KMS-11 (cell line): ENCODE data around the gene KHDC4.

Experiments used
- H2AFZ ChIP-seq: fragments of 200-600 bp; sonication (generic); 2 replicates; pipeline ENCODE4 v1.6.1; 2016; ENCODE audit warnings: antibody characterized with exemption, mixed run types, low read depth
- H3K27ac ChIP-seq: fragments of 200-600 bp; sonication (generic); 2 replicates; pipeline ENCODE4 v1.6.1; 2016; ENCODE audit warnings: mild to moderate bottlenecking, mixed run types
- H3K27me3 ChIP-seq: fragments of 200-600 bp; sonication (generic); 2 replicates; pipeline ENCODE4 v1.6.1; 2017; ENCODE audit warnings: mild to moderate bottlenecking, low read depth, mixed run types, moderate library complexity; ENCODE audit not compliant: insufficient read depth
- H3K36me3 ChIP-seq: fragments of 200-600 bp; sonication (generic); 2 replicates; pipeline ENCODE4 v1.6.1; 2017; ENCODE audit warnings: mild to moderate bottlenecking, mixed run types; ENCODE audit not compliant: insufficient read depth
- H3K4me1 ChIP-seq: fragments of 200-600 bp; sonication (generic); 2 replicates; pipeline ENCODE4 v1.6.1; 2016; ENCODE audit warnings: mild to moderate bottlenecking, low read depth, mixed run types; ENCODE audit not compliant: poor library complexity, severe bottlenecking
- H3K4me2 ChIP-seq: fragments of 200-600 bp; sonication (generic); 2 replicates; pipeline ENCODE4 v1.7.0; 2016; ENCODE audit warnings: mild to moderate bottlenecking, mixed run types
- H3K4me3 ChIP-seq: fragments of 200-600 bp; sonication (generic); IDR thresholded peaks from 2 replicates; pipeline ENCODE4 v1.6.1; 2017; ENCODE audit warnings: low read depth, low read length, mixed read lengths; ENCODE audit not compliant: insufficient read depth
- H3K79me2 ChIP-seq: fragments of 200-600 bp; sonication (generic); 2 replicates; pipeline ENCODE4 v1.6.1; 2016; ENCODE audit warnings: low read depth, mixed run types; ENCODE audit not compliant: insufficient read depth
- H3K9ac ChIP-seq: fragments of 200-600 bp; sonication (generic); 2 replicates; pipeline ENCODE4 v1.6.1; 2016; ENCODE audit warnings: mild to moderate bottlenecking, mixed run types
- H4K20me1 ChIP-seq: fragments of 200-600 bp; sonication (generic); 2 replicates; pipeline ENCODE4 v1.6.1; 2016; ENCODE audit warnings: mild to moderate bottlenecking, mixed run types; ENCODE audit not compliant: insufficient read depth
- CTCF ChIP-seq: fragments of 200-600 bp; sonication (generic); conservative IDR thresholded peaks from 2 replicates; pipeline ENCODE4 v1.6.1; 2017; ENCODE audit warnings: low read depth, mild to moderate bottlenecking, antibody characterized with exemption, low read length, moderate library complexity, mixed read lengths

KHDC4 gene

DNA sequence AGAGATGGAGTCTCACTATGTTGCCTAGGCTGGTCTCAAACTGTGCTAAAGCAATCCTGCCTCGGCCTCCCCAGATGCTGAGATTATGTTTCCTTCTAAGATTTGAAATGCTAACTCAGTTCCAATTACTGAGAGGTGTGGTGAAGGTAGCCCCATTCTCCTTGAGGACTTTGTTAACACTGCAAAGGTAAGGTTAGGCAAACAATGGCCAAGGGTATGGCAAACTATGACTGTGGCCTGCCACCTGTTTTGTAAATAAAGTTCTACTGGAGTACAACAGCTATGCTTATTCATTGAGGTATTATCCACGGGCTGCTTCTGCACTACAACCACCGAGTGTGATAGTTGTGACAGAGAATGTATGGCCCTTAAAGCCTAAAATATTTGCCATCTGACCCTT lies 13.5 kb downstream of the KHDC4 start:
- Histone ChIP-seq H3K4me3 (no peak overlapping the region), H3K4me1 (no peaks in the 10 kb centered on the region), H2AFZ (no peak overlapping the region), H3K4me2 (no peak overlapping the region), H4K20me1 (no peaks in the 10 kb centered on the region), H3K36me3 (peaks cover 77% of the 10 kb centered on the region; the same call in 1 of the 2 replicates), H3K27ac (no peak overlapping the region), H3K27me3 (no peaks in the 10 kb centered on the region), H3K79me2 (peaks cover 17% of the 10 kb centered on the region; the same call in 1 of the 2 replicates), H3K9ac (no peak overlapping the region)
- TF ChIP-seq CTCF: no peak

DNA sequence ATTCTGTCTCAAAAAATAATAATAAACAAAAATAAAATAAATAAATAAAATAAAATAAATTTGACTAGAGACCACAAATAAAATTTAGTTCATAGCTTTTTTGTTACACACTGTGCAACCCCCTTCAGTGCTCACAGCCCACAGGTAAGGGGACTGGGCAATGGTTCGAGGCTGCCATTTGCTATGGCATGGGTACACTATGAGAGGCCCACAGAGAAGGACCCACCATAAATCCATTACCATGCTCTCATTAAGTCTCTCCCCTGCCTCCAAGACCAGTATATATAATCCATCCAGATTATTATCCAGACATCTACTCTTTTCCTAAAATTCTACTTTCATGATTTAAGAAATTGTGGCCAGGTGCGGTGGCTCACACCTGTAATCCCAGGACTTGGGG lies 14.4 kb downstream of the KHDC4 start:
- Histone ChIP-seq H4K20me1 (no peaks in the 10 kb centered on the region), H3K27ac (no peak overlapping the region), H3K27me3 (no peaks in the 10 kb centered on the region), H2AFZ (no peak overlapping the region), H3K4me2 (no peak overlapping the region), H3K36me3 (peaks cover 78% of the 10 kb centered on the region; the same call in 1 of the 2 replicates), H3K79me2 (peaks cover 13% of the 10 kb centered on the region; the same call in 1 of the 2 replicates), H3K4me1 (no peaks in the 10 kb centered on the region), H3K4me3 (no peak overlapping the region), H3K9ac (no peak overlapping the region)
- no peak for TF ChIP-seq CTCF

- Histone ChIP-seq H4K20me1 (no peaks in the 10 kb centered on the region), H3K27ac (no peak overlapping the region), H3K4me3 (no peak overlapping the region), H3K4me1 (no peaks in the 10 kb centered on the region), H2AFZ (no peak overlapping the region), H3K4me2 (no peak overlapping the region), H3K79me2 (peaks cover 10% of the 10 kb centered on the region; the same call in 1 of the 2 replicates), H3K36me3 (peaks cover 78% of the 10 kb centered on the region; the same call in 1 of the 2 replicates), H3K9ac (no peak overlapping the region), H3K27me3 (no peaks in the 10 kb centered on the region)
- TF ChIP-seq CTCF: no peak
Measured at GRCh38 chr1:155918660-155919059, 15.6 kb downstream of the KHDC4 start.

DNA sequence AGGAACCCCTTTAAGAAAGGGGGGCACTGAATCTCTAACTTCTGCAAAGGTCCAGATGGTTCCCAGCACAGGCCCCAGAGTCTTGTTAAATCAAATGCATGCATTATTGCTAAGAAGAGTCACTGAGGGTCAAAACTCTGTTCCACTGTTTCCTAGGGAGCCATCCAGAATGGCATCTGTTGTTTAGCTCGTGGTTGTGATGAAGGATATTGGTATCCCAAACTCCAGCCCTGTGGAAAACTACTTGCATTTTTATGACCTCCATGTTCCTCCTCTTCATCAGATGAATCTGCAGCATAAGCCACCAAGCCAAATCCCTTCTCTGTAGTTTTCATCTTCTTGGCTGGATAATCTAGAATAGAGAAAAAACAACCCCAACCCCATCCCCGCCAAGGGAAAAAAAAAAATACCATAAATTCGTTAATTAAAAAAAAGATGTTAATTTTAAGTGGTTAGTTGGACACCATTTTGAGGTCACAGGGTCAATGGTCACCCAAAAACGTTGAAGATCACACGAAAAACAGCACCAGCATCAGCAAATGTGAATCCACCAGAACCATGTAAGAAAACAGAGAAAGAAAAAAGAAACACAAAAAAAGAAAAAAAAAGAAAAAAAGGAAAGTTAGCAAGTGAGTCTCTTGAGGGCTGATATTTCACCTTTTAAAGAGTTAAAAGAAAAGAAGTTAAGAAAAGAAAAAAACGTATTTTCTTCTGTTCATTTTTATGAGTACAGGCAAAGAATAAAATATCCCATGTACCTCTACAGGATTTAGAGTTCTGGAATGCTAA lies 20.1 kb downstream of the KHDC4 start:
- TF ChIP-seq CTCF: no peak
- Histone ChIP-seq H3K9ac (no peak overlapping the region), H4K20me1 (no peaks in the 10 kb centered on the region), H3K4me2 (no peak overlapping the region), H3K4me1 (peaks cover 28% of the 10 kb centered on the region), H3K27me3 (no peaks in the 10 kb centered on the region), H3K27ac (no peak overlapping the region), H2AFZ (no peak overlapping the region), H3K79me2 (peaks cover 7% of the 10 kb centered on the region; the same call in 1 of the 2 replicates), H3K4me3 (no peak overlapping the region), H3K36me3 (peaks cover 49% of the 10 kb centered on the region; the same call in 1 of the 2 replicates)
